HEK293 (cell line): ENCODE data around the gene USE1.

Experiments
- CTCF ChIA-PET: fragments of 350-600 bp; formaldehyde crosslinking; extraction: SDS; loops from one replicate; lab custom pipeline; 2021; ENCODE audit warnings: antibody characterized with exemption; lab: Yijun Ruan, JAX
- POLR2A ChIA-PET: fragments of 300-600 bp; formaldehyde crosslinking; extraction: SDS; loops from one replicate; lab custom pipeline; 2020; ENCODE audit warnings: antibody characterized with exemption, inconsistent platforms; lab: Yijun Ruan, JAX
- H3K27ac ChIP-seq: fragments of 200-500 bp; sonication (Bioruptor generic); 2 replicates; pipeline ENCODE4 v1.5.1; 2014; ENCODE audit warnings: low read depth, low read length, control low read depth, inconsistent platforms; ENCODE audit errors: extremely low read depth
- H3K36me3 ChIP-seq, 2 experiments: fragments of 200-500 bp in 1 of 2; sonication (Bioruptor generic) in 1 of 2; 1 replicate in 1 of 2; 2 replicates in 1 of 2; pipeline ENCODE4 v1.5.1; 2014 to 2017; ENCODE audit warnings: inconsistent platforms in 2 of 2, low read length in 2 of 2; ENCODE audit not compliant: control insufficient read depth in 2 of 2, insufficient read depth in 1 of 2
- H3K4me1 ChIP-seq: fragments of 200-500 bp; sonication (Bioruptor generic); 2 replicates; pipeline ENCODE4 v1.5.1; 2014; ENCODE audit warnings: mild to moderate bottlenecking, low read length, inconsistent platforms; ENCODE audit not compliant: control insufficient read depth, insufficient read depth
- H3K4me3 ChIP-seq: 2 replicates; pipeline ENCODE4 v1.5.1; 2011; ENCODE audit warnings: low read depth, mild to moderate bottlenecking, control low read depth, low read length, moderate library complexity
- H3K9me3 ChIP-seq: fragments of 200-500 bp; sonication (Bioruptor generic); 2 replicates; pipeline ENCODE4 v1.5.1; 2014; ENCODE audit warnings: low read depth, low read length, inconsistent platforms; ENCODE audit not compliant: control insufficient read depth, insufficient read depth
- ZNF121 ChIP-seq: fragments of 450-650 bp; formaldehyde crosslinking; IDR thresholded peaks from 2 replicates; pipeline ENCODE4 v1.5.1; 2016; ENCODE audit warnings: missing biosample characterization, missing genetic modification characterization
- ZNF132 ChIP-seq: fragments of 450-650 bp; formaldehyde crosslinking; IDR thresholded peaks from 2 replicates; pipeline ENCODE4 v1.5.1; 2017; ENCODE audit warnings: missing biosample characterization, missing genetic modification characterization, borderline replicate concordance
- ZNF2 ChIP-seq: fragments of 450-650 bp; formaldehyde crosslinking; IDR thresholded peaks from 2 replicates; pipeline ENCODE4 v1.5.1; 2016; ENCODE audit warnings: missing biosample characterization, missing genetic modification characterization
- ZNF274 ChIP-seq, 2 experiments: fragments of 200-500 bp in 1 of 2; fragments of 450-650 bp in 1 of 2; sonication (Bioruptor generic) in 1 of 2; formaldehyde crosslinking in 1 of 2; IDR thresholded peaks; 2 replicates each; pipeline versions ENCODE4 v1.5.1 to v1.6.1; 2014 to 2016; ENCODE audit warnings: borderline replicate concordance in 1 of 2, inconsistent platforms in 1 of 2, low read length in 1 of 2, missing biosample characterization in 1 of 2, missing genetic modification characterization in 1 of 2
- ZNF311 ChIP-seq: fragments of 450-650 bp; formaldehyde crosslinking; IDR thresholded peaks from 2 replicates; pipeline ENCODE4 v1.5.1; 2017; ENCODE audit warnings: missing biosample characterization, missing genetic modification characterization, borderline replicate concordance
- ZNF391 ChIP-seq: fragments of 450-650 bp; formaldehyde crosslinking; IDR thresholded peaks from 2 replicates; pipeline ENCODE4 v1.5.1; 2016; ENCODE audit warnings: low read depth, missing biosample characterization, missing genetic modification characterization, borderline replicate concordance
- ZNF416 ChIP-seq: fragments of 450-650 bp; formaldehyde crosslinking; IDR thresholded peaks from 2 replicates; pipeline ENCODE4 v1.5.1; 2016; ENCODE audit warnings: missing biosample characterization, missing genetic modification characterization
- ZNF548 ChIP-seq: fragments of 450-650 bp; formaldehyde crosslinking; IDR thresholded peaks from 2 replicates; pipeline ENCODE4 v1.5.1; 2016; ENCODE audit warnings: missing biosample characterization, missing genetic modification characterization
- ZNF623 ChIP-seq: fragments of 450-650 bp; formaldehyde crosslinking; IDR thresholded peaks from 2 replicates; pipeline ENCODE4 v1.5.1; 2016; ENCODE audit warnings: missing biosample characterization, missing genetic modification characterization
- ZNF654 ChIP-seq: fragments of 450-650 bp; formaldehyde crosslinking; IDR thresholded peaks from 2 replicates; pipeline ENCODE4 v1.5.1; 2016; ENCODE audit warnings: low read depth, missing biosample characterization, missing genetic modification characterization
- ZNF843 ChIP-seq: fragments of 450-650 bp; formaldehyde crosslinking; IDR thresholded peaks from 2 replicates; pipeline ENCODE4 v1.5.1; 2016; ENCODE audit warnings: missing biosample characterization, missing genetic modification characterization
- TF ChIP-seq, protein P1 (sequence below): fragments of 450-650 bp; formaldehyde crosslinking; IDR thresholded peaks from 2 replicates; pipeline ENCODE4 v1.5.1; 2017; ENCODE audit warnings: missing biosample characterization, missing genetic modification characterization
- TF ChIP-seq, protein P2 (sequence below): fragments of 450-650 bp; formaldehyde crosslinking; IDR thresholded peaks from 2 replicates; pipeline ENCODE4 v1.5.1; 2016; ENCODE audit warnings: missing biosample characterization, missing genetic modification characterization
- TF ChIP-seq, protein P3 (sequence below): fragments of 450-650 bp; formaldehyde crosslinking; IDR thresholded peaks from 2 replicates; pipeline ENCODE4 v1.5.1; 2016; ENCODE audit warnings: missing biosample characterization, missing genetic modification characterization
- TF ChIP-seq, protein P4 (sequence below): fragments of 450-650 bp; formaldehyde crosslinking; IDR thresholded peaks from 2 replicates; pipeline ENCODE4 v1.5.1; 2016; ENCODE audit warnings: missing biosample characterization, missing genetic modification characterization
- TF ChIP-seq, protein P5 (sequence below): fragments of 450-650 bp; formaldehyde crosslinking; conservative IDR thresholded peaks from 2 replicates; pipeline ENCODE4 v1.5.1; 2016; ENCODE audit warnings: low read depth, missing biosample characterization, missing genetic modification characterization

Gene USE1

DNA sequence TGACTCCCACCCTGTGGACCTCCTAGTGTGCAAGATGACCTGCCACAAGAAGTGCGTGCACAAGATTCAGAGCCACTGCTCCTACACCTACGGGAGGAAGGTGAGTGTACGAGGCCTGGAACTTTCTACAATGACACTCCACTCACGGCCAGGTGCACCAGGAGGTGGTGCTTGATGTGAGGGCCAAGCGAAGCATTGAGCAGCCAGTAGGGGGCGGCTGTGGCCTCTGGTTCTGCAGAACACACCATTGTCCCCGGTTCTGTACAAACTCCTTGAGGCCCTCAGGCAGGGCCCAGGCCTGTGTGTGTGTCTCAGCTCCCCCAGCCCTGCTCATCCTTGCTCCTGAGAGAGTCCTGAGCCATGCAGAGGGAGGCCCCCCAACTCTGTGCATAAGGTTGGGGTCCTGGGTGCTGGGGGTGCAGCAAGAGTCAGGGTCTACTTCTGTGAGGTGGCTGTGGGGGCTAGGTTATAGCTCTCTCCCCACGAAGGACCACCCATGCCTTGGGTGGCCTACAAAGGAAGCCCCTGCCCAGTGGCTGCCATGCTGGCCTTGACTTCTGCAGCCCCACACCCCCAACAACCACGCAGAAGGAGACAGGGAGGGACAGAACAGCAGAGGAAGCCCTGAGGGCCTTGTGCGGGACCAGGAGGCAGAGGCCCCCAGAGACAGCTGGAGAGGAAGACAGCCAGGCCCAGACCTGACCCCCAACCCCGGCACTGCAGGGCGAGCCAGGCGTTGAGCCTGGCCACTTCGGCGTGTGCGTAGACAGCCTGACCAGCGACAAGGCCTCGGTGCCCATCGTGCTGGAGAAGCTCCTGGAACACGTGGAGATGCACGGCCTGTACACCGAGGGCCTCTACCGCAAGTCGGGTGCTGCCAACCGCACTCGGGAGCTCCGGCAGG is 9.7 kb upstream of the USE1 start:
- Histone ChIP-seq H3K4me1 (no peaks in the 10 kb centered on the region), H3K9me3 (no peaks in the 10 kb centered on the region), H3K27ac (no peak overlapping the region), H3K36me3 (peaks cover 0 to 40% of the 10 kb centered on the region in 2 experiments; a peak in 1 of 3 replicates), H3K4me3 (no peak overlapping the region)
- TF ChIP-seq, protein P1, sequence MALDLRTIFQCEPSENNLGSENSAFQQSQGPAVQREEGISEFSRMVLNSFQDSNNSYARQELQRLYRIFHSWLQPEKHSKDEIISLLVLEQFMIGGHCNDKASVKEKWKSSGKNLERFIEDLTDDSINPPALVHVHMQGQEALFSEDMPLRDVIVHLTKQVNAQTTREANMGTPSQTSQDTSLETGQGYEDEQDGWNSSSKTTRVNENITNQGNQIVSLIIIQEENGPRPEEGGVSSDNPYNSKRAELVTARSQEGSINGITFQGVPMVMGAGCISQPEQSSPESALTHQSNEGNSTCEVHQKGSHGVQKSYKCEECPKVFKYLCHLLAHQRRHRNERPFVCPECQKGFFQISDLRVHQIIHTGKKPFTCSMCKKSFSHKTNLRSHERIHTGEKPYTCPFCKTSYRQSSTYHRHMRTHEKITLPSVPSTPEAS (tag by site-specific recombination) = no peak
- TF ChIP-seq, protein P2, sequence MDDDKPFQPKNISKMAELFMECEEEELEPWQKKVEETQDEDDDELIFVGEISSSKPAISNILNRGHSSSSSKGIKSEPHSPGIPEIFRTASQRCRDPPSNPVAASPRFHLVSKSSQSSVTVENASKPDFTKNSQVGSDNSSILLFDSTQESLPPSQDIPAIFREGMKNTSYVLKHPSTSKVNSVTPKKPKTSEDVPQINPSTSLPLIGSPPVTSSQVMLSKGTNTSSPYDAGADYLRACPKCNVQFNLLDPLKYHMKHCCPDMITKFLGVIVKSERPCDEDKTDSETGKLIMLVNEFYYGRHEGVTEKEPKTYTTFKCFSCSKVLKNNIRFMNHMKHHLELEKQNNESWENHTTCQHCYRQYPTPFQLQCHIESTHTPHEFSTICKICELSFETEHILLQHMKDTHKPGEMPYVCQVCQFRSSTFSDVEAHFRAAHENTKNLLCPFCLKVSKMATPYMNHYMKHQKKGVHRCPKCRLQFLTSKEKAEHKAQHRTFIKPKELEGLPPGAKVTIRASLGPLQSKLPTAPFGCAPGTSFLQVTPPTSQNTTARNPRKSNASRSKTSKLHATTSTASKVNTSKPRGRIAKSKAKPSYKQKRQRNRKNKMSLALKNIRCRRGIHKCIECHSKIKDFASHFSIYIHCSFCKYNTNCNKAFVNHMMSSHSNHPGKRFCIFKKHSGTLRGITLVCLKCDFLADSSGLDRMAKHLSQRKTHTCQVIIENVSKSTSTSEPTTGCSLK = no peak
- TF ChIP-seq ZNF623 (tag by site-specific recombination) (no peak), ZNF843 (tag by site-specific recombination) (no peak), ZNF274 (IDR thresholded peaks at IDR 0.05; ENCODE audit: low read length) (no peak), ZNF274 (tag by site-specific recombination; IDR thresholded peaks at IDR 0.05; ENCODE audit: borderline replicate concordance) (no peak), ZNF311 (tag by site-specific recombination) (no peak), ZNF2 (tag by site-specific recombination) (peak; percentile 78), ZNF132 (no peak), ZNF121 (tag by site-specific recombination) (no peak), ZNF548 (no peak), ZNF391 (tag by site-specific recombination) (no peak), ZNF654 (tag by site-specific recombination) (peak; percentile 37), ZNF416 (tag by site-specific recombination) (no peak)
- TF ChIP-seq, protein P3, sequence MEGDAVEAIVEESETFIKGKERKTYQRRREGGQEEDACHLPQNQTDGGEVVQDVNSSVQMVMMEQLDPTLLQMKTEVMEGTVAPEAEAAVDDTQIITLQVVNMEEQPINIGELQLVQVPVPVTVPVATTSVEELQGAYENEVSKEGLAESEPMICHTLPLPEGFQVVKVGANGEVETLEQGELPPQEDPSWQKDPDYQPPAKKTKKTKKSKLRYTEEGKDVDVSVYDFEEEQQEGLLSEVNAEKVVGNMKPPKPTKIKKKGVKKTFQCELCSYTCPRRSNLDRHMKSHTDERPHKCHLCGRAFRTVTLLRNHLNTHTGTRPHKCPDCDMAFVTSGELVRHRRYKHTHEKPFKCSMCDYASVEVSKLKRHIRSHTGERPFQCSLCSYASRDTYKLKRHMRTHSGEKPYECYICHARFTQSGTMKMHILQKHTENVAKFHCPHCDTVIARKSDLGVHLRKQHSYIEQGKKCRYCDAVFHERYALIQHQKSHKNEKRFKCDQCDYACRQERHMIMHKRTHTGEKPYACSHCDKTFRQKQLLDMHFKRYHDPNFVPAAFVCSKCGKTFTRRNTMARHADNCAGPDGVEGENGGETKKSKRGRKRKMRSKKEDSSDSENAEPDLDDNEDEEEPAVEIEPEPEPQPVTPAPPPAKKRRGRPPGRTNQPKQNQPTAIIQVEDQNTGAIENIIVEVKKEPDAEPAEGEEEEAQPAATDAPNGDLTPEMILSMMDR (tag by site-specific recombination) = peak; percentile 62
- TF ChIP-seq, protein P4, sequence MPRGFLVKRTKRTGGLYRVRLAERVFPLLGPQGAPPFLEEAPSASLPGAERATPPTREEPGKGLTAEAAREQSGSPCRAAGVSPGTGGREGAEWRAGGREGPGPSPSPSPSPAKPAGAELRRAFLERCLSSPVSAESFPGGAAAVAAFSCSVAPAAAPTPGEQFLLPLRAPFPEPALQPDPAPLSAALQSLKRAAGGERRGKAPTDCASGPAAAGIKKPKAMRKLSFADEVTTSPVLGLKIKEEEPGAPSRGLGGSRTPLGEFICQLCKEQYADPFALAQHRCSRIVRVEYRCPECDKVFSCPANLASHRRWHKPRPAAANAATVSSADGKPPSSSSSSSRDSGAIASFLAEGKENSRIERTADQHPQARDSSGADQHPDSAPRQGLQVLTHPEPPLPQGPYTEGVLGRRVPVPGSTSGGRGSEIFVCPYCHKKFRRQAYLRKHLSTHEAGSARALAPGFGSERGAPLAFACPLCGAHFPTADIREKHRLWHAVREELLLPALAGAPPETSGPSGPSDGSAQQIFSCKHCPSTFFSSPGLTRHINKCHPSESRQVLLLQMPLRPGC = no peak
- TF ChIP-seq, protein P5, sequence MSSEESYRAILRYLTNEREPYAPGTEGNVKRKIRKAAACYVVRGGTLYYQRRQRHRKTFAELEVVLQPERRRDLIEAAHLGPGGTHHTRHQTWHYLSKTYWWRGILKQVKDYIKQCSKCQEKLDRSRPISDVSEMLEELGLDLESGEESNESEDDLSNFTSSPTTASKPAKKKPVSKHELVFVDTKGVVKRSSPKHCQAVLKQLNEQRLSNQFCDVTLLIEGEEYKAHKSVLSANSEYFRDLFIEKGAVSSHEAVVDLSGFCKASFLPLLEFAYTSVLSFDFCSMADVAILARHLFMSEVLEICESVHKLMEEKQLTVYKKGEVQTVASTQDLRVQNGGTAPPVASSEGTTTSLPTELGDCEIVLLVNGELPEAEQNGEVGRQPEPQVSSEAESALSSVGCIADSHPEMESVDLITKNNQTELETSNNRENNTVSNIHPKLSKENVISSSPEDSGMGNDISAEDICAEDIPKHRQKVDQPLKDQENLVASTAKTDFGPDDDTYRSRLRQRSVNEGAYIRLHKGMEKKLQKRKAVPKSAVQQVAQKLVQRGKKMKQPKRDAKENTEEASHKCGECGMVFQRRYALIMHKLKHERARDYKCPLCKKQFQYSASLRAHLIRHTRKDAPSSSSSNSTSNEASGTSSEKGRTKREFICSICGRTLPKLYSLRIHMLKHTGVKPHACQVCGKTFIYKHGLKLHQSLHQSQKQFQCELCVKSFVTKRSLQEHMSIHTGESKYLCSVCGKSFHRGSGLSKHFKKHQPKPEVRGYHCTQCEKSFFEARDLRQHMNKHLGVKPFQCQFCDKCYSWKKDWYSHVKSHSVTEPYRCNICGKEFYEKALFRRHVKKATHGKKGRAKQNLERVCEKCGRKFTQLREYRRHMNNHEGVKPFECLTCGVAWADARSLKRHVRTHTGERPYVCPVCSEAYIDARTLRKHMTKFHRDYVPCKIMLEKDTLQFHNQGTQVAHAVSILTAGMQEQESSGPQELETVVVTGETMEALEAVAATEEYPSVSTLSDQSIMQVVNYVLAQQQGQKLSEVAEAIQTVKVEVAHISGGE (tag by site-specific recombination) = no peak
- CTCF ChIA-PET = interaction anchor here (0.5 to 3.3 kb wide), 13 partner anchors 9 to 1022 kb away, joined by 3 to 14 read pairs (median 3); partner anchors contain the start of genes OCEL1 and USE1
- POLR2A ChIA-PET = interaction anchor here (1.0 to 1.5 kb wide), 4 partner anchors 10 to 129 kb away, joined by 3 to 5 read pairs (median 4); partner anchors contain the start of gene USE1
